H54 (cell line): ENCODE data around the gene ARHGAP44.

Experiments used
- DNase-seq: peaks from one replicate; pipeline ENCODE4 v3.0.0; 2011; ENCODE audit warnings: low spot score, mixed read lengths; ENCODE audit not compliant: insufficient read length
- FAIRE-seq: peaks from 3 replicates; lab custom pipeline; 2011; peaks lifted over from hg19 to GRCh38; lab: Jason Lieb, UNC
- POLR2A ChIP-seq: IDR thresholded peaks from 2 replicates; pipeline ENCODE4 v1.6.1; 2011; ENCODE audit warnings: low read depth, mild to moderate bottlenecking, low read length

ARHGAP44 gene

GRCh38 chr17:12790249-12791106 lies 1.2 kb downstream of the ARHGAP44 start:
- no peak for FAIRE-seq
- no peak for TF ChIP-seq POLR2A
- DNase-seq: no peak

- no peak for DNase-seq
- FAIRE-seq: no peak
- TF ChIP-seq POLR2A: no peak
These were observed 5.7 kb downstream of the ARHGAP44 start for GRCh38 chr17:12794919-12795532.

- DNase-seq (no peak), FAIRE-seq (no peak)
- no peak for TF ChIP-seq POLR2A
These were observed 11.6 kb downstream of the ARHGAP44 start for GRCh38 chr17:12800855-12801365.

GRCh38 chr17:12806630-12807029 lies 17.3 kb downstream of the ARHGAP44 start:
- FAIRE-seq (no peak), DNase-seq (no peak)

GRCh38 chr17:12808723-12809122 lies 19.4 kb downstream of the ARHGAP44 start:
- TF ChIP-seq POLR2A: no peak
- FAIRE-seq (no peak), DNase-seq (no peak)

More at GRCh38 chr17:12806630-12807029, 17.3 kb downstream of the ARHGAP44 start:
- no peak for TF ChIP-seq POLR2A

- FAIRE-seq: no peak
- TF ChIP-seq POLR2A: no peak
- DNase-seq: no peak
These were observed 23.6 kb downstream of the ARHGAP44 start for GRCh38 chr17:12812877-12813276.

GRCh38 chr17:12813664-12814063 lies 24.4 kb downstream of the ARHGAP44 start:
- no peak for TF ChIP-seq POLR2A
- FAIRE-seq (no peak), DNase-seq (no peak)

GRCh38 chr17:12814718-12815117 lies 25.4 kb downstream of the ARHGAP44 start:
- no peak for DNase-seq
- TF ChIP-seq POLR2A: no peak
- FAIRE-seq: no peak

- TF ChIP-seq POLR2A: no peak
These were observed 26.4 kb downstream of the ARHGAP44 start for GRCh38 chr17:12815642-12816141.

GRCh38 chr17:12821376-12821940 lies 32.2 kb downstream of the ARHGAP44 start:
- FAIRE-seq: no peak
- TF ChIP-seq POLR2A: no peak
- no peak for DNase-seq

More at GRCh38 chr17:12815642-12816141, 26.4 kb downstream of the ARHGAP44 start:
- no peak for FAIRE-seq
- DNase-seq: no peak

GRCh38 chr17:12826431-12826830 lies 37.1 kb downstream of the ARHGAP44 start:
- no peak for TF ChIP-seq POLR2A
- FAIRE-seq (no peak), DNase-seq (no peak)

- no peak for DNase-seq
- FAIRE-seq: no peak
- no peak for TF ChIP-seq POLR2A
These were observed 41.5 kb downstream of the ARHGAP44 start for GRCh38 chr17:12830777-12831247.

GRCh38 chr17:12831839-12832238 lies 42.5 kb downstream of the ARHGAP44 start:
- TF ChIP-seq POLR2A: no peak
- no peak for FAIRE-seq

GRCh38 chr17:12839042-12839441 lies 49.7 kb downstream of the ARHGAP44 start:
- no peak for TF ChIP-seq POLR2A
- DNase-seq: no peak
- no peak for FAIRE-seq

More at GRCh38 chr17:12831839-12832238, 42.5 kb downstream of the ARHGAP44 start:
- no peak for DNase-seq

- DNase-seq: no peak
- no peak for FAIRE-seq
- TF ChIP-seq POLR2A: no peak
These were observed 53.6 kb downstream of the ARHGAP44 start for GRCh38 chr17:12842936-12843335.
